Stimulated activated CD8-positive, alpha-beta memory T cell treated with anti-CD3 and anti-CD28 coated beads, Interleukin-15, amount 100 ng/mL, for 48 hours (primary cell): ENCODE measurements around the gene LIMCH1.
"Not testable (repeated sequence)": the region's sequence is repeated elsewhere in the genome, so short reads cannot be mapped to it uniquely, and the experiment has no call there.

Experiments
- DNase-seq, 2 donors: peaks; one replicate each; pipeline ENCODE4 v3.0.0-alpha.2; 2020; ENCODE audit warnings: low read depth in 2 of 2

The LIMCH1 gene

DNA sequence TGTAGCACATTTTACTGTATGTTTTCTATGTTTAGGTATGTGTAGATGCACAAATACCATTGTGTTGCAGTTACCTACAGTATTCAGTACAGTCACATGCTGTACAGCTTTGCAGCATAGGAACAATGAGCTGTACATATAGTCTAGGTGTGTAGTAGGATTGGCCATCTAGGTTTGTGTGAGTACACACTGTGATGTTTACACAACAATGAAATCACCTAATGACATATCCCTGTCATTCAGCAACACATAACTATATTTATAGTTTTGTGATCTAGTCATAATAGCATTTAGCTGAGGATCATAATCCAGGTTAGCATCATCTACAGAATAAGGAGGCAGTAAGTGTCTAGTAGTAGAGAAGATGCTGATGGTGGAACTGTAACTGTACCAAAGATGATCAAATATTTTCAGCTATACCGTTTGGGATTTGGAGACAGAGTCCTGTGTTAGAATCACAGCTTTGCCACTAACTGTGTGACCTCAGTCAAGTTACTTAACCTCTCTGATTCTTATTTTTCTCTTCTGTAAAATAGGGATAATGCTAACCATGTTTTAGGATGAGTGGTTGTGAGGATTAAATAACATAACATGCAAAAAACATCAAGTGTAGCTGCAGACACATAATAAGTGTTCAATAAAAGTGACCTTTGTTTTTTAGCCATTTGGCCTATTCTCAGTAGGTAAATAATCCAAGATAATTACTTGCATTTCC is 73.3 kb downstream of the LIMCH1 start:
- DNase-seq: no peak

DNA sequence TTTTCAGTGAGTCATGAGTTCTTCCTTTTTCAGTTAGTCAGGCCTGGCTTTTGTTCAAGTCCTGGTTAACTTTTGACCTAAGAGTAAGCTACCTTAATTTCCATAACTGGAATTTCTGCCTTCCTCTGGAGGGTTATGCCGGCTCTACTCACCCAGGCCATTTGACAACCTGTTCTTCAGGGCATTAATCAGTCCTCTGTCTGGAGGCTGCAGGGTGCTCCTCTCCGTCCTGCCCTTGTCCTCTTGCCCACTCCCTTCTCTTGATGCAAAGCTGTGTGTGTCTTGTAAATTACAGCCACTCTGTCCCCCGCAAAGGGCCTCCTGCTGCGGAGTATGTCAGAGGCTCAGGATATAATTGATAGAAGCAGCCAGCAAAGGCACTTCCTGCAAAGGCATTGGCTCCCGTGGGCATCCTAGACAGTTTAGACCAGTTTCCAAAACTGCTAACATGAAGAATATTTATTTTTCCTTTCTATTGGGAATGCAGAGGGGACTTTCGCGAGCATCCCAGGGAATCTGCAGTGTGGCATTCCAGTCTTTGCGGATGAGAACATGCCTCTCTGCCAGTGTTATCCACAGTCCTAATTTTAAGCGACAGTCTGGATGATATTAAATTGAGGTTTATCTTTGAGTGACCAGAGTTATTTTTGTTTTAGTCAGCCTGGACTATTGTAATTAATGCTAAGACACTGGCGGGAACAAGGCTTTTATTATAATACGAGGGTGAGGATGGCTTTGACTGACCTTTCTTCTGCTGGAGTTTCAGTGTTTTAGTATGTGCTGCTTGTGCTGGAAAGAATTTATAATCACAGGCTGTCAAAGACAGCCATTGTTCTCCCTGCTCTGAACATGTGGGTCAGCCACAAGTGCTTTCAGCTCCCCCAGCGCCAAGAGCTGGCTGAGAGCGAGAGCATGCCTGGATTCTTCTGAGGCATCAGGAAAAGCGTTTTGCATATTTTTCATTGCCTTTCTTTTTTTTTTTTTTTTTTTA is 74.2 kb downstream of the LIMCH1 start:
- DNase-seq: no peak

DNA sequence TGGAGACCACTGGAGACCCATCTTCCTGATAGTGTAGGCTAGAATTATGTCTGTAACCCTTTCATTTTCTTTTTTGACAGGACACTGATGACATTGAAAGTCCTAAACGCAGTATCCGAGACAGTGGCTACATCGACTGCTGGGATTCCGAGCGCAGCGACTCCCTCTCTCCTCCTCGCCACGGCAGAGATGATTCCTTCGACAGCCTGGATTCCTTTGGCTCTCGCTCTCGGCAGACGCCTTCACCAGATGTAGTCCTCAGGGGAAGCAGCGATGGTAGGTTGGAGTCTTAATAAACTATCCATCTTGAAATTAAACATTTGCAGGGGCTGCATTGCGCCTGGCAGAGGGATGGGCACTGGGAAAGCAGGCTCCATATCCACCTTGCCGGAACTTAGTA is 75.4 kb downstream of the LIMCH1 start:
- DNase-seq: no peak

DNA sequence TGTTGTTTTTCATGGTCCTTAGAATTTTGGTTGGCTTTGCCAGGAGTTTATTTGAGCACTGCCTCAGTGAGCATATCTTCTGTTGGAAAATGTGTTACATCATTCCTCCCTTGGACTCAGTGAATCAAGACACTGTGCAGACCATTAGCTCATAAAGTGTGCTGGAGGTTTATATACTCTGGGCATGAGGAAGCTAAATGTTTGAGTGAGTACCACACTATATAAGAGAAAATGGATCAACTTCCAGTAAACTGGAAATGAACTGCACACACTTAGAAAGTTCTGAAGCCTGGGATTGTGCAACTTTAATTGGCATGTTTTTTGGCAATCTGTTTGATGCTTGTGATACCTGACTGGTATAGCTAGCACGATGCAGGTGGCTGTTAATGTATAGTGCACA is 75.9 kb downstream of the LIMCH1 start:
- DNase-seq: no peak

DNA sequence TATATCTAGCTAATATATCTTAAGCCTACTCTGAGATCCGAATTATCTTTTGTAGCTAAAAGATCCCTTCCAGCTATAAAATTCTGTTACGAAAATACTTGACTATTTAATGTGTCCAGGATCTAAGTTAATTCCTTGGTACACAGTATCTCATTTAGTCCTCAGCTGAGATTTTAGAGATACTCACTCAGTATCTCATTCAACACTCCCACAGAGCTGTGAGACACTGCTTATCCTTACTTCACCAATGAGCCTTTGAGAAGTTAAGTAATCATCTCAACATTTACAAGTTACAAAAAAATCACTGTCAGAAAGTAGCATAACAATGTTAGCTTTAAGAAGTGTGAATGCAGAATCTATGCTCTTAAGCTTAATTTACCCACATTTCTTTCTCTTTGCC is 76.6 kb downstream of the LIMCH1 start:
- DNase-seq: no peak

DNA sequence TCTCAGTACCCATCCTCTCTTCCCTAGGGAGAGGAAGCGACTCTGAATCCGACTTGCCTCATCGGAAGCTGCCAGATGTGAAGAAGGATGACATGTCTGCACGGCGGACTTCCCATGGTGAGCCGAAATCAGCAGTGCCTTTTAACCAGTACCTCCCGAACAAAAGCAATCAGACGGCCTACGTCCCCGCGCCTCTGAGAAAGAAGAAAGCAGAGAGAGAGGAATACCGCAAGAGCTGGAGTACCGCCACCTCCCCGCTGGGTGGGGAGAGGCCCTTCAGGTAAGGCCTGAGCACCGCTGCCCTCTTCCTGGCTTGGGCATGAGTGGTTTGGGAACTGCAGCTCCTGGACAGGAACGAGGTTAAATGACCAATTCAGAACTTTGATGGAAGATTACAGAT is 81.2 kb downstream of the LIMCH1 start:
- DNase-seq: no peak

DNA sequence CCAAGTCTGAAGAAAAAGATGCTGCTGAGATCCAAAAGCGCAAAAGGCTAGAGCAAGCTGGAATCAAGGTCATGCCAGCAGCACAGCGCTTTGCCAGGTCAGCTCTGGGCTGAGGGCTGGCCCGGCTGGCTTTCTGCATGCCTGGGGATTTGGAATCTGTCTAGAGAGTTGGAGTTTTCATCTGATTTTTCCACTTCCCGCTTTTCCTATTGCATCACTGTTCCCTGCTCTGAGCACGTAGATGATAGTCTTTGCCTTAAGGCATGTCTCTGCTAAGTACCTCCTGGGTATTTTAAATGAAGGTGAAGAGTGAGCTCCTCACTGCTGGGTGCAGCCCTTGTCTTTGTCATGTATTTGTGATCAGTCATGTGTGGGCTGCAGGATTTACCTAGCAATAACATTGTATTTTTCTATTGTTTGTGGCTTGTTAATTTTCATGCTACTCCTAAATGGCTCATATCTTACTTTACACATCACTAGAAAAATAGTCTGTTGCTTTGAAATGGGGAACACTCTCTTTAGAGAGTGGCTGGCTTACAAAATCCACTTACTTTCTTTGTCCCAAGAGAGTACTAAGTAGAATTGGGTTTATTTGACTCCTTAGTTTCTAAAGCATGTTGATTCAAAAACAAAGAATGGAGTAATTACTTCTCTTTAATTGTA is 82.8 kb downstream of the LIMCH1 start:
- no peak for DNase-seq

DNA sequence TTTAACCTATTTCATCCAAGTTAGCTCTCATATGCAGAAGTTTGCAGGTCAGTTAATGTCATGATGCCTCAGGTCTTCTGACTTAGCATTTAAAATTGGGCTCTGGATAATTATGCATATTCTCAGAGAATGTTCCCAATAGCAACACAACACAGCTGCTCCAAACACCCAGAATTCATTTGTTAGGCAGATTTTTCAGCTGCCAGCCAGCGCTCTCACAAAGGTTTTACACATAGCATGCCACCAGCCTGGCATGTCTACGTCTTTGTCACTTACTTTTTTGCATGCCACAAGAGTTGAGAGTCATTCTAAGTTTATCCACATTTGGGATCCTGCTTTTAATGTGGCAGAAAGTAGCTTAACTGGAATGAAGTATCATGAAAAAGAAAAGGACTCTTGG is 84.8 kb downstream of the LIMCH1 start:
- DNase-seq: no peak

DNA sequence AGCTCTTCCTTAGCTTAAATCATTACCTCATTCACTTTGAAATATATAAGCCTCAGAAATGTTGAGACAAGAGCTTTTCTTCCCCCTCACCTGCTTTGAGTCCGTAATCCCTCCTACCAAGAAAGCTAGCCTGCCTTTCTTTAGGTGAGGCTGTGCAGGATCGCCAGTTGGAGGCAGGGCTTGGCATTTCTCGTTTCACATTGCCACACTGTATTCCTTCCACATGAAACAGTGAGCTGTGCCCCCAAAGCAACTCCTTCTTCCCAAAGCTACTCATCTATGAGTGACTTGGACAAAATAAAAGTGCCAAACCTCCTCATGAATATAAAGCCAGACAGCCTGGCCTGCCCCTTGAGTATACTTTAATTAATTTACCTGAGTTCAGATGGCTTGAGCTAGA is 86.8 kb downstream of the LIMCH1 start:
- DNase-seq: no peak

DNA sequence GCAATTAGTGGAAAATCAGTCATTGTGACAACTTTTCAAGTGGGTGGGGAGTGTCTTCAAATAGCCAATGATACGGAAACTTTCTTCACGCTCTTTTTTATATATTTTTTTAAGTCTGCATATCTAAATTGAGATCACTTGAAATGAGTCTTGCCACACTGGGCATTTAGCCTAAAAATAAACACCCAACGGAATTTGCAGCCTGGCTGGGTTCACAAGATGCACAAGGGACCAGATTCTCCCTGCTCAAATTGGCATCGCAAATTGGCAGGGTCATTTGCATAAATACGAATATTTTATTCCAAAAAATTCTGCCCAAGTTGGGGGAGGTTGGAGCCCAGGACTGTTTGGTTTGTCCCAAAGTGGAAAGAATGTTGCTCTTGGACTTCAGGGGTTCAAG is 87.6 kb downstream of the LIMCH1 start:
- DNase-seq: no peak

DNA sequence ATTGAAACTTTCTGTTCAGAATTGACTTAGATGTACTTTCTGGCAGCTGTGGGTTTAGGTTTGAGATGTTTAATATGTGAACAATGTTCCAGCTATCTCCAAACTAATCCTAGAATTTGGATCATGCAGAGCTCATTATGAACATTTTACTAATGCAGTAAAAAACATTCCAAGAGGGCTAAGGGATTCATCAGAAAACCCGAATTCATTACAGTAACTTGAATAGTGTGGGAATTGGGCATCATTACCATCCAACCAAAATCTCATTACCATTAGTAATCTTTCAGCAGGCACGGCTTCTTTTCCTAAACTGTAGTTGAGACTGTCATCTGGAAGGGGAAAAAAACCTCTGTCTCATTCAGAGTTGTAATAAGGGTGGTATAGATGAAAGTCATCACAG is 91.0 kb downstream of the LIMCH1 start:
- no peak for DNase-seq

DNA sequence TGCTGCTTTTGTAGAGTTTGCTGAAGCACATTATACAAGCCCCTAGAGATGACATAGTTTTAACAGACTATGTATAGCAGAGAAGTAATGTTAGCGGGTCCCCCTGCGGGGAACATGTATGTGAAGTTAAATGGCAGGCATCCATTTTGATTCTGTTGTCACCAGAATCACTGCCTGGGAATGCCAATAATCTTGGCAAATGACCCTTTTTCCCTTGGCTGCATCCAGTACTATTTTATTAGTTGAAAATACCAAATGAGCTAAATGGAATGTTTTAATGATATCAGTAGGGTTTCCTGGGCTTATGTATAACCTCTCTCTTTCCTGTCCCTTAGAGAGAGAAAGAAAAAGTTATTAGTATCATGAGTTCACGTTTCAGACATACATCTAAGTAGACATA is 93.6 kb downstream of the LIMCH1 start:
- no peak for DNase-seq

DNA sequence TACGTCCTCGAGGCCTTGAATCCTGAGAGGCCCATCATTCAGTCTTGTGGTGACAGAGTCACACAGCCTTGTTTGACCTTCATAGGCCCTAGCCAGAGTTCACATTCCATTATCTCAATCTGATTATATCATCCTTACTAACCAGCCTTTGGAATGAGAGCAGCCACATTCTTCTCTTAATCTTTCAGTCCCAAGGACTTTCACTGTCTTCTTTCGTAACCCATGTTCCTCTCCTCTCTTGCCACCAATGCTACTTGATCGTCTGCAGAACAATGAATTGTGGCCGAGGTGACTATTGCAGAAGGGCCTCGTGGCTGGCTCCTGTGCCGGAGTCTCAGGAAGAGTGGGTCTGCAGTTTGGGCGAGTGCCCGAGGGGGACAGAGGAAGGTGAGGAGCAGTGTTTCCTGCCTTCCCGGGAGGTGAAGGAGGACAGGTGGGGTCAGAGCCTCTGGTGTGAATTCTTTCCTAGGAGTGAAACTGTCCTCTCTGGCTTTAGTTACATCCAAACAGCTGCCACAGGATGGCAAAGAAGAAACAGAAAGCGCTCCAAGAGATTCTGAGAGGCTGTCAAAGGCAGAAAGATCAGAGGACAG is 94.6 kb downstream of the LIMCH1 start:
- DNase-seq: no peak

DNA sequence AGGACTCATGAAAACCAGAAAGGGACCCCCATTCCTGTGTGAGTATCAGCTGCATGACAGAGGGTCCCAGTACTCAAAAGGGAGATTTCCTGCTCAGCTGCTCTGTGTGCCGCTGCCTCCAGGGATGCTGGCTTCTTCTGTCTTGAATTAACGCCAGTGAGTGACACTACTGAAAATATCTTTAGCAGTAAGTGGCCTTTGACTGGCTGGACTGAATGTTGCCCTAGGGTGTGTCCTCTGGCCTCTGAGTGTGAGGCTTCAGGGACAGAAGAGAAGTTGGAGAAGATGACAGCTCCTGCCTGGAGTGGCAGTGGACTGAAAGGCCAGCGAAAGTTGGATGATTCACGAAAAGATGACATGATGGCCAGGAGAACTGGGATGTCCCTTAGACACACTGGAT is 95.4 kb downstream of the LIMCH1 start:
- no peak for DNase-seq

DNA sequence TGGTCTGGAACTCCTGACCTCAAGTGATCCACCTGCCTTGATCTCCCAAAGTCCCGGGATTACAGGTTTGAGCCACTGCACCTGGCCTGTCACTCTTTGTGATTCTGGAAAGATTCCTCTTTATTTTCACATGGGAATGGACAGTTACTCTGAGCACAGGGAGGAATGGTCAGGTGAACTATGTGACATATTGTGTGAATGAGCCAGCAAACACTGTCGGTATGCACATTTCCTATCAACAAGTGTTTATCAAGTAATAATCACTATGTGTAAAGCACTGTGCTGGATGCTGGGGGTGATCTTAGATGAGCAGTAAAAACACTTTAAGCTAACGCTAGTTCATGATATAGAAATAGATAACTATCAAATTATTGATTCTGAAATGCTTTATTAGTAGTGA is 97.5 kb downstream of the LIMCH1 start:
- DNase-seq: no peak

DNA sequence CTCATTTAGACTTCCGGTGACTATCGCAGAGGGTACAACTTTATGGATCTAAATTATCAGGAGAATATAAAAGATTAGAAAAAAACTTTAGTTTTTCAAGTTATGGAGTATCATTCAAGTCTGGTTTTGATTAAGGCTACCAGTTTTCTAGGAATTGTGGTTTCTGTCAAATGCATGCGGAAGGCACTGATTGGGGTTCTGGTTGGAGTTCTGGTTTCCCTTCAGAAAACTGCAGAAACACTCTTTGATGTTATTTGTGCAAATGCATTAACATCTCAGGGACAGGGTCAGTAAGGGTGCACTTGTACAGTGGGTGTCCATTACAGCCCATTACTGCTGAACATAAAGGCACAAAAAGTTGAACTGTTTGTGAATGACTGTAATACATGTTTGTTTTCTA is 100.2 kb downstream of the LIMCH1 start:
- DNase-seq: no peak

DNA sequence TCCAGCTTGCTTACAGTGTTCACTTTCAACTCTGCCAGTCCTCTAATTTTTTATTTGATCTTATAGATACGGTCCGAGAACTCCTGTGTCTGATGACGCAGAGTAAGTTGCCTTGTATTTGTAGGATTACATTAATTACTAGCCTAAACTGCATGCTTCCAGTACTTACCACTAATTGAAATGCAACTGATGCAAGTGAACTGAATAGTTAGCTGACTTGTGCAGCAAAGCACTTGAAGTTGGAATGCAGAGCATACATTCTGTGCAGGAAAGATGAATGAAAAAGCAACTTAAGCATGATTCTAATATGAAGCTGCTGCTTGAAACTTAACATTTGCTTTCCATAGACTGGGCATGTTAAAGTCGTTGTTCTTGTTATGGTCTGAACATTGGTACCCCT is 100.9 kb downstream of the LIMCH1 start:
- DNase-seq: no peak

DNA sequence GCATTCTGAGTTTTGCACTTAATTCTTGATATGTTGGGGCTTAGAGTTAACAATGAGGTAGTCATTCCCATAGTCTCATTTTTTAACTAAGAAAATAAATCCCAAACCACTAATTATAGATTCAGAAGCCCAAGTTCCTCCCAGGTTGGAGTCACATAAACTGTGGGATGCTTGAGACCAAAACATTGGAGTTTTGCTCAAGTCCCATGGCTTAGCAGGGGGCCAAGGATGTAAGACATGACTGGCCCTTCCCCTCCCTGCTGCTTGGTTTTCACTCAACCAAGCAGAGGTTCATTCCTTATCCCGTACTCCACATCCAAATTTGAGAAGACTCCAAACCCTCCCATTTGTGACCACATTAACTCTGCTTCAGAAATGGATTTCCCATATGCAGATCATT is 101.3 kb downstream of the LIMCH1 start:
- no peak for DNase-seq

DNA sequence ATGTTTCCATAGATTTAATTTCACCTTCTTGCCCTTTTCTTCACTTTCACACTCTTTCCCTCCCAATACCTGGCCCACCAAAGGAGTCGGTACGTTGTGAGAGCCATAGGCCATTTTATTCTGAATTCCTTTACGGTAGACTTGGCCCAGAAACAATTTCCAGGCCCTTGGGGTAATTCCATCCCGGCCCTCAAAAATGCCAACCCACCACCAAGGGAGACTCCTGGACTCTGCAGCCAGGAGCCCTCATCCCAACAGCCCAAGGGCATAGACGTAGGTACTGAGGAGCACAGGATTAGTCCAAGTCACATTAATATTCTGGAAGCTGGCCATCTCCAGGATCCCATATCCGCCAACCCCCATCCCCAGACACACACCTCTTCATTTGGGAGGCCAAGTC is 102.9 kb downstream of the LIMCH1 start:
- no peak for DNase-seq

DNA sequence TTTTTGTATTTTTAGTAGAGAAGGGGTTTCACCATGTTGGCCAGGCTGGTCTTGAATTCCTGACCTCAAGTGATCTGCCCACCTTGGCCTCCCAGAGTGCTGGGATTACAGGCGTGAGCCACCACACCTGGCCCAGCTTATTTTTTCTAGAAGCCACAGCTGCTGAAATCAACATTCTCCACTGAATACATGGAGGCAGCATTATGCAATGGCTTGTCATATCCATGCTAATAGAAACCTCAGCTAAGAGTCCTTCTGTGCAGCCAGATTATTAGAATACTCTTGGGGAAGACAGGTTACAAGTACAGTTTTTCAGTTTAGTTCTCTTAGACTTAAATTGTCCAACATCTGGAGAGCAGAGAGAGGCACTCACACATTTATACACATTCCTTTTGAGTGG is 104.8 kb downstream of the LIMCH1 start:
- DNase-seq: not testable (repeated sequence)

DNA sequence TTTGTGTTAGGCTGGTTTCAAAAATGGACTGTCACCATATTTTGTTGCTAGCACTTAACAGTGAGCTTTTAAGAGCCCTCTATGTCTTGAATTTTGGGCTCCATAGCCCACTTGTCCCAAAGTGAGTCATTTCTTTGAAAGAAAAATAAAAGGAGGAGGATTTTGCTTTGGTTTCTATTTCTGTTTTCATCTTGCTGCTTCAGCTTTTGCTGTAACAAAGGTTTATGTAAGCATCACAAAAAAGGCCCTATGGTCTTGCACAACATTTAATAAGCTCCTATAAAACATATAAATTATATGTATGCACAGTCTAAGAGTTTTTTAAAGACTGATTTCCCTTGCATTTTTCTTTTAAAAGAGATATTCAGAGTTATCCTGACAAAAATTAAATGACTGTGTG is 105.4 kb downstream of the LIMCH1 start:
- no peak for DNase-seq

DNA sequence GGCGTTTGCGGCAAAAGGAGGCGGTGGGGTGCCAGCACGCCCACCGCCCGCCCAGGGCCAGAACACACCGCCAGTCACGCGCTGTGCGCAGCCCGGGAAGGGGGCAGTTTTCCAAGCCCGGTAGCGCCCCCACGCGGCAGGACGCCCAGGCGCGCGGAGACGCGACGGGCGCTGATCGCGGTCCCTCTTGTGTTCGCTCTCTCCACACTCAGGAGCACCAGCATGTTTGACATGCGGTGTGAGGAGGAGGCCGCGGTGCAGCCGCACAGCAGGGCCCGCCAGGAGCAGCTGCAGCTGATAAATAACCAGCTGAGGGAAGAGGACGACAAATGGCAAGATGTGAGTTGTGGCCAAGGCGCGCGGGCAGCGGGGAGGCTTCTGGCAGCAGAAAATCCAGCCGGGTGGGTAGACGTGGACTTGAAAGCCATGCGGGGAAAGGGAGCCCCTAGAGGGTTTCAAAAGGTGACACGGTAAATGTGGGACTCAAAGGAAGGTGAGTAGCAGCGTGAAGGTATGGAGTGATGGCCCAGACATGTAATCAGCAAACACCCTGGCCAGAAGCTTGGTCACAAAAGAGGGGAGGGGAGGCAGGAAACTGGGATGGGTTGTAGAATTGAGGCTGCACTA is 106.4 kb downstream of the LIMCH1 start:
- peak in 1 of 2 donors; percentile 2 for DNase-seq
